H1 (cell line): ENCODE data around the gene PSMC4. TPM values are rescaled to one million over a fixed set of nuclear protein-coding genes. Genes with fewer than 3 reads are reported as not detected.

Experiments used
- CTCF ChIA-PET: fragments of 300-600 bp; sonication (Branson Sonifier 250); formaldehyde crosslinking; loops from one replicate; lab custom pipeline; 2021; ENCODE audit not compliant: partially characterized antibody; lab: Charles Lee
- POLR2A ChIA-PET: fragments of 300-600 bp; sonication (Branson Sonifier 250); formaldehyde crosslinking; loops from one replicate; lab custom pipeline; 2021; ENCODE audit warnings: inconsistent platforms; ENCODE audit not compliant: partially characterized antibody; lab: Charles Lee
- DNase-seq, 2 experiments: peaks; one replicate each; pipeline versions ENCODE4 v3.0.0 to v3.0.0-alpha.2; 2010 to 2022; ENCODE audit warnings: low spot score in 2 of 2, low read depth in 1 of 2, mixed read lengths in 1 of 2
- FAIRE-seq: peaks from 2 replicates; lab custom pipeline; 2011; peaks lifted over from hg19 to GRCh38; lab: Jason Lieb, UNC
- H2AFZ ChIP-seq: 2 replicates; pipeline ENCODE4 v1.8.1; 2012; ENCODE audit warnings: low read length, inconsistent platforms
- H2AK5ac ChIP-seq: 2 replicates; pipeline ENCODE4 v1.6.1; 2013; ENCODE audit warnings: low read depth, low read length
- H2BK120ac ChIP-seq: replicated peaks from 2 replicates; pipeline ENCODE3; 2013; ENCODE audit warnings: low read depth, low read length, inconsistent platforms
- H2BK12ac ChIP-seq: 2 replicates; pipeline ENCODE4 v1.6.1; 2013; ENCODE audit warnings: low read depth, low read length
- H2BK15ac ChIP-seq: 2 replicates; pipeline ENCODE4 v1.6.1; 2013; ENCODE audit warnings: low read length
- H2BK20ac ChIP-seq: 2 replicates; pipeline ENCODE4 v1.6.1; 2013; ENCODE audit warnings: low read length
- H2BK5ac ChIP-seq: 2 replicates; pipeline ENCODE4 v1.6.1; 2013; ENCODE audit warnings: low read depth, low read length
- H3K14ac ChIP-seq: 2 replicates; pipeline ENCODE4 v1.6.1; 2013; ENCODE audit warnings: inconsistent platforms; ENCODE audit not compliant: insufficient read length
- H3K18ac ChIP-seq: 2 replicates; pipeline ENCODE4 v1.6.1; 2013; ENCODE audit warnings: low read length; ENCODE audit errors: extremely low read depth
- H3K23ac ChIP-seq: 2 replicates; pipeline ENCODE4 v1.6.1; 2013; ENCODE audit warnings: inconsistent platforms; ENCODE audit not compliant: insufficient read length
- H3K23me2 ChIP-seq: 2 replicates; pipeline ENCODE4 v1.6.1; 2013; ENCODE audit warnings: low read depth, low read length
- H3K27ac ChIP-seq: 2 replicates; pipeline ENCODE4 v1.6.1; 2011; ENCODE audit warnings: low read depth, low read length, inconsistent platforms
- H3K27me3 ChIP-seq, 4 experiments: replicated peaks in 1 of 4; 1 replicate in 1 of 4; 2 replicates in 3 of 4; pipeline versions ENCODE4 v1.6.1 to v1.8.1; 2011 to 2013; ENCODE audit warnings: low read length in 3 of 4, mild to moderate bottlenecking in 3 of 4, inconsistent platforms in 2 of 4, mixed read lengths in 2 of 4, moderate library complexity in 1 of 4; ENCODE audit not compliant: control insufficient read depth in 3 of 4, insufficient read depth in 3 of 4; ENCODE audit errors: extremely low read depth in 1 of 4
- H3K36me3 ChIP-seq, 4 experiments: 2 replicates each; pipeline versions ENCODE4 v1.6.1 to v1.8.1; 2011 to 2013; ENCODE audit warnings: mild to moderate bottlenecking in 4 of 4, low read length in 3 of 4, moderate library complexity in 2 of 4, control low read depth in 1 of 4, inconsistent platforms in 1 of 4; ENCODE audit not compliant: insufficient read depth in 4 of 4, control insufficient read depth in 2 of 4
- H3K4ac ChIP-seq: replicated peaks from 2 replicates; pipeline ENCODE3; 2013; ENCODE audit warnings: low read length, low read depth, mixed read lengths, inconsistent platforms; ENCODE audit not compliant: insufficient read length
- H3K4me1 ChIP-seq, 4 experiments: replicated peaks in 1 of 4; 1 replicate in 1 of 4; 2 replicates in 3 of 4; pipeline versions ENCODE4 v1.6.1 to v1.8.1; 2011 to 2013; ENCODE audit warnings: low read length in 3 of 4, inconsistent platforms in 2 of 4, mixed read lengths in 1 of 4; ENCODE audit not compliant: insufficient read depth in 4 of 4, control insufficient read depth in 3 of 4
- H3K4me2 ChIP-seq, 2 experiments: 2 replicates each; pipeline versions ENCODE4 v1.6.1 to v1.8.1; 2011 to 2013; ENCODE audit warnings: low read depth in 2 of 2, low read length in 2 of 2, control low read depth in 1 of 2, inconsistent platforms in 1 of 2, mild to moderate bottlenecking in 1 of 2; ENCODE audit not compliant: insufficient read depth in 1 of 2
- H3K4me3 ChIP-seq, 4 experiments: fragments of 200-600, 300-600 bp in 1 of 4; sonication (generic), shearing (Covaris generic), sonication (Bioruptor Twin) in 1 of 4; 2 replicates each; pipeline versions ENCODE4 v1.5.1 to v1.8.1; 2011 to 2016; ENCODE audit warnings: low read length in 4 of 4, low read depth in 3 of 4, control low read depth in 2 of 4, inconsistent platforms in 2 of 4, mild to moderate bottlenecking in 2 of 4, mixed read lengths in 1 of 4, moderate library complexity in 1 of 4; ENCODE audit not compliant: insufficient read depth in 2 of 4; ENCODE audit errors: extremely low read depth in 1 of 4
- H3K56ac ChIP-seq: replicated peaks from 2 replicates; pipeline ENCODE3; 2013; ENCODE audit warnings: low read depth, mild to moderate bottlenecking, mixed read lengths, low read length, inconsistent platforms; ENCODE audit not compliant: insufficient read length
- H3K79me1 ChIP-seq: 2 replicates; pipeline ENCODE4 v1.6.1; 2013; ENCODE audit warnings: low read depth, low read length, control low read depth
- H3K79me2 ChIP-seq, 2 experiments: 2 replicates each; pipeline versions ENCODE4 v1.6.1 to v1.8.1; 2012 to 2013; ENCODE audit warnings: low read length in 2 of 2, mild to moderate bottlenecking in 2 of 2, inconsistent platforms in 1 of 2; ENCODE audit not compliant: insufficient read depth in 2 of 2, control insufficient read depth in 1 of 2
- H3K9ac ChIP-seq, 4 experiments: replicated peaks in 1 of 4; 1 replicate in 1 of 4; 2 replicates in 3 of 4; pipeline versions ENCODE4 v1.6.1 to v1.8.1; 2011 to 2013; ENCODE audit warnings: low read depth in 3 of 4, low read length in 3 of 4, control low read depth in 2 of 4, mild to moderate bottlenecking in 2 of 4, moderate library complexity in 2 of 4, inconsistent platforms in 1 of 4; ENCODE audit errors: extremely low read depth in 1 of 4
- H3K9me3 ChIP-seq, 2 experiments: 2 replicates each; pipeline versions ENCODE4 v1.6.1 to v1.8.1; 2012 to 2013; ENCODE audit warnings: mild to moderate bottlenecking in 2 of 2, moderate library complexity in 2 of 2, control low read depth in 1 of 2, inconsistent platforms in 1 of 2, low read depth in 1 of 2, low read length in 1 of 2, mixed read lengths in 1 of 2; ENCODE audit not compliant: insufficient read depth in 2 of 2
- H4K20me1 ChIP-seq, 2 experiments: replicated peaks in 1 of 2; 2 replicates each; pipeline versions ENCODE3 to v1.8.1; 2011 to 2013; ENCODE audit warnings: inconsistent platforms in 2 of 2, low read length in 2 of 2, mild to moderate bottlenecking in 1 of 2; ENCODE audit not compliant: insufficient read depth in 2 of 2, control insufficient read depth in 1 of 2
- H4K5ac ChIP-seq: 2 replicates; pipeline ENCODE4 v1.6.1; 2013; ENCODE audit warnings: low read length, low read depth, mixed read lengths, inconsistent platforms; ENCODE audit not compliant: insufficient read length
- H4K8ac ChIP-seq: 2 replicates; pipeline ENCODE4 v1.8.0; 2013; ENCODE audit warnings: mild to moderate bottlenecking, moderate library complexity, low read length, inconsistent platforms; ENCODE audit not compliant: insufficient read depth; ENCODE audit errors: extremely low read depth
- H4K91ac ChIP-seq: replicated peaks from 2 replicates; pipeline ENCODE3; 2013; ENCODE audit warnings: low read length, mixed read lengths, inconsistent platforms; ENCODE audit not compliant: insufficient read length
- ATF3 ChIP-seq: IDR thresholded peaks from 2 replicates; pipeline ENCODE4 v1.6.1; 2011; ENCODE audit warnings: low read depth, mild to moderate bottlenecking, low read length; ENCODE audit not compliant: insufficient read depth
- CTBP2 ChIP-seq: IDR thresholded peaks from 2 replicates; pipeline ENCODE4 v1.7.0; 2011; ENCODE audit warnings: borderline replicate concordance, mild to moderate bottlenecking, moderate library complexity, mixed read lengths, low read length; ENCODE audit not compliant: insufficient read depth, insufficient read length
- FOSL1 ChIP-seq: IDR thresholded peaks from 2 replicates; pipeline ENCODE4 v1.6.1; 2011; ENCODE audit warnings: mild to moderate bottlenecking, low read depth, low read length, moderate library complexity; ENCODE audit not compliant: insufficient read depth
- HDAC2 ChIP-seq, 2 experiments: fragments of 300-600 bp in 1 of 2; sonication (generic) in 1 of 2; IDR thresholded peaks; 2 replicates each; pipeline ENCODE4 v1.6.1; 2011 to 2012; ENCODE audit warnings: low read depth in 2 of 2, low read length in 2 of 2, mild to moderate bottlenecking in 2 of 2, moderate library complexity in 2 of 2, borderline replicate concordance in 1 of 2, inconsistent platforms in 1 of 2
- HDAC6 ChIP-seq: IDR thresholded peaks from one replicate; pipeline ENCODE4 v1.7.1; 2012; ENCODE audit warnings: low read depth, mild to moderate bottlenecking, inconsistent platforms, low read length, moderate library complexity
- MAFK ChIP-seq: IDR thresholded peaks from 2 replicates; pipeline ENCODE4 v1.6.1; 2012; ENCODE audit warnings: low read depth, mild to moderate bottlenecking, improper control_type of control experiment, low read length
- MAX ChIP-seq: IDR thresholded peaks from 2 replicates; pipeline ENCODE4 v1.6.1; 2012; ENCODE audit warnings: inconsistent platforms
- POLR2A ChIP-seq, 2 experiments: IDR thresholded peaks; 1 replicate in 1 of 2; 2 replicates in 1 of 2; pipeline ENCODE4 v1.6.1; 2011; ENCODE audit warnings: low read depth in 2 of 2, low read length in 2 of 2, mild to moderate bottlenecking in 2 of 2; ENCODE audit errors: control extremely low read depth in 1 of 2
- RAD21 ChIP-seq, 2 experiments: IDR thresholded peaks in 1 of 2; conservative IDR thresholded peaks in 1 of 2; 2 replicates each; pipeline ENCODE4 v1.6.1; 2011; ENCODE audit warnings: low read depth in 2 of 2, low read length in 2 of 2, improper control_type of control experiment in 1 of 2, inconsistent platforms in 1 of 2, mild to moderate bottlenecking in 1 of 2, moderate library complexity in 1 of 2
- SIX5 ChIP-seq: IDR thresholded peaks from 2 replicates; pipeline ENCODE4 v1.6.1; 2011; ENCODE audit warnings: mild to moderate bottlenecking, low read depth, low read length
- SP4 ChIP-seq: IDR thresholded peaks from 2 replicates; pipeline ENCODE4 v1.6.1; 2012; ENCODE audit warnings: low read length, inconsistent platforms
- WGBS, 2 experiments: shearing (Covaris generic) in 1 of 2; methylation state at CpG; one replicate each; pipeline versions ENCODE4 v1.1.6 to v1.1.7; 2013 to 2015; ENCODE audit warnings: low lambda C conversion rate in 2 of 2, mixed read lengths in 2 of 2, inconsistent platforms in 1 of 2, low coverage in 1 of 2, missing lambda C conversion rate in 1 of 2; ENCODE audit not compliant: insufficient replicate concordance in 2 of 2, insufficient coverage in 1 of 2, insufficient read length in 1 of 2; ENCODE audit errors: extremely low coverage in 1 of 2, missing lambda C conversion rate in 1 of 2; 5-methylcytosine and 5-hydroxymethylcytosine counted together
- polyA plus RNA-seq, 7 experiments: library from polyadenylated mRNA; depleted of rRNA in 3 of 7; stranded (reverse) in 5 of 7; unstranded in 2 of 7; fragments of >200 nt in 5 of 7; fragments of 200-250 nt in 2 of 7; gene quantifications; 1 replicate in 5 of 7; 2 replicates in 1 of 7; 4 replicates in 1 of 7; pipeline versions ENCODE4 v1.2.1 to v1.2.3, GENCODE V29; 2011 to 2013; ENCODE audit warnings: missing spikeins in 2 of 7, mixed read lengths in 2 of 7
- total RNA-seq: library from RNA; stranded (reverse); fragmentation: NEBNext Ultra II Directional; extraction: Animal tissue kit (Norgen Biotek cat#: 25700); gene quantifications from 2 replicates; pipeline ENCODE4 v1.2.1, GENCODE V29; 2021

PSMC4 gene
- total and polyA plus RNA-seq, 2 of the 8 experiments (the other 6 are each of a cell fraction or from before 2014, with no cell fraction given) = 116 to 126 TPM

- Histone ChIP-seq H3K9me3 (no peaks in the 10 kb centered on the region), H3K79me1 (no peaks in the 10 kb centered on the region), H4K91ac (no peak overlapping the region), H4K20me1 (no peaks in the 10 kb centered on the region), H3K14ac (no peak overlapping the region), H3K4ac (no peak overlapping the region), H2BK5ac (no peak overlapping the region), H3K23me2 (no peaks in the 10 kb centered on the region), H3K4me2 (no peak overlapping the region), H2BK12ac (no peak overlapping the region), H3K79me2 (no peaks in the 10 kb centered on the region), H2BK20ac (no peak overlapping the region), H2BK120ac (no peak overlapping the region), H2AFZ (no peak overlapping the region), H3K56ac (no peak overlapping the region), H3K4me3 (no peak overlapping the region), H3K9ac (no peak overlapping the region), H3K27me3 (no peaks in the 10 kb centered on the region), H4K5ac (no peak overlapping the region), H2AK5ac (no peak overlapping the region), H3K18ac (no peak overlapping the region), H3K23ac (no peak overlapping the region), H3K36me3 (no peaks in the 10 kb centered on the region), H2BK15ac (no peak overlapping the region), H4K8ac (no peak overlapping the region), H3K27ac (no peak overlapping the region), H3K4me1 (peaks cover 0 to 4% (median 0%) of the 10 kb centered on the region in 4 experiments; a peak in 2 of 7 replicates)
- WGBS, 2 experiments = 88% methylated on average over 7 of the region's 7 CpGs; no CpG with 5 or more reads in 1 of the 2 experiments
- CTCF ChIA-PET = no interaction called here
- DNase-seq = no peak
- FAIRE-seq = no peak
- POLR2A ChIA-PET = no interaction called here
- TF ChIP-seq POLR2A (IDR thresholded peaks at IDR 0.05; ENCODE audit: control extremely low read depth in 1 of 2, low read depth in 2 of 2, low read length in 2 of 2) (no peak), SP4 (no peak), SIX5 (no peak), HDAC6 (no peak), MAX (no peak), CTBP2 (no peak), HDAC2 (IDR thresholded peaks at IDR 0.05; ENCODE audit: borderline replicate concordance in 1 of 2, low read depth in 2 of 2, low read length in 2 of 2) (no peak), RAD21 (IDR thresholded peaks at IDR 0.05 in 1 of 2, conservative IDR thresholded peaks at IDR 0.05 in 1 of 2; ENCODE audit: low read depth in 2 of 2, low read length in 2 of 2) (no peak), FOSL1 (no peak), MAFK (no peak), ATF3 (no peak)
Observed at GRCh38 chr19:39943586-39943985, 27.4 kb upstream of the PSMC4 start.
